ENCODE measurements around the gene NELFCD. TPM values are rescaled to one million over a fixed set of nuclear protein-coding genes. Genes with fewer than 3 reads are reported as not detected.

NELFCD gene
- total RNA-seq, 1 experiment from 2014 or later, result 88.2 TPM

DNA sequence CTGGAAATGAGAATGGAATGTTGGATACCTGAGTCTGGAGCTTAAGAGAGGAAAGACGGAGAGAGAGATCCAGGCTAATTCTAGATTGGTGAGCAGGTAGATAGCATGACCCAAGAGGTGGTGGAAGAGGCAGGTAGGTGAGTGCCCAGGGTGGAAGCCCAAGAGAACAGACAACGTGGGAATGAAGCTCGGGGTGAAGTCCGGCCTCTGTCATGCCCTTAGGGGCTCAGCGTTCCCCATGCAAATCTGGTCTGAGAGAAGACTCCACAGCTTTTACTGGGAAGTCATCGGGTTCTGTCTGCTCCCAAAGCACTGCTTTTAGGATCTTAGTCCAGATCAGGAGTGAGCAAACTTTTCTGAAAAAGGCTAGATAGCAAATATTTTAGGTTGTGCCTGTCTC is 3.6 kb downstream of the NELFCD start:
- TSS peak; percentile 5 for BruUV-seq (replicated peaks)
- DNase-seq (ENCODE audit: low read depth, low spot score), result no peak
- no peak overlapping the region for H3K4me2 ChIP-seq (ENCODE audit: low read length)
- ChIA-PET CTCF (no interaction called here), POLR2A (no interaction called here), RAD21 (ENCODE audit: low non-redundant PET in 1 of 2, low total read pairs in 2 of 2, uncharacterized antibody in 2 of 2, unreplicated experiment in 2 of 2) (no interaction called here)
- no peak overlapping the region for H2AFZ ChIP-seq (ENCODE audit: low read depth, low read length, poor library complexity, severe bottlenecking)
- peaks cover 6 to 17% of the 10 kb centered on the region in 2 experiments for H3K4me1 ChIP-seq (ENCODE audit: control insufficient read depth in 1 of 2, insufficient read depth in 2 of 2, low read length in 2 of 2)
- peaks cover 28 to 37% of the 10 kb centered on the region in 2 experiments for H3K36me3 ChIP-seq (ENCODE audit: control insufficient read depth in 1 of 2, insufficient read depth in 2 of 2, low read length in 2 of 2)
- H3K4me3 ChIP-seq (replicated peaks in 1 of 2; ENCODE audit: low read depth in 1 of 2, low read length in 2 of 2), result no peak overlapping the region
- H3K9me3 ChIP-seq (ENCODE audit: control insufficient read depth in 1 of 2, insufficient read depth in 1 of 2, low read depth in 1 of 2, low read length in 2 of 2), result no peaks in the 10 kb centered on the region
- no peak overlapping the region for H3K9ac ChIP-seq (ENCODE audit: low read length)
- TF ChIP-seq POLR2A (IDR thresholded peaks at IDR 0.05; ENCODE audit: borderline replicate concordance, extremely low read depth, insufficient read depth, insufficient read length) (no peak), ZNF274 (IDR thresholded peaks at IDR 0.05; ENCODE audit: low read depth, low read length) (no peak), ELF1 (IDR thresholded peaks at IDR 0.05; ENCODE audit: borderline replicate concordance, low read depth) (no peak), ZFX (IDR thresholded peaks at IDR 0.05) (no peak), SRF (IDR thresholded peaks at IDR 0.05; ENCODE audit: low read depth) (no peak), RAD21 (IDR thresholded peaks at IDR 0.05; ENCODE audit: low read depth) (no peak), EZH2 (IDR thresholded peaks at IDR 0.05) (no peak), FOSL1 (IDR thresholded peaks at IDR 0.05; ENCODE audit: low read depth) (no peak), YY1 (IDR thresholded peaks at IDR 0.05; ENCODE audit: extremely low read depth, insufficient replicate concordance, low read depth, low read length) (no peak), SP1 (IDR thresholded peaks at IDR 0.05; ENCODE audit: low read depth) (no peak), CBX3 (IDR thresholded peaks at IDR 0.05; ENCODE audit: low read depth) (no peak), JUND (IDR thresholded peaks at IDR 0.05) (no peak), TCF7L2 (IDR thresholded peaks at IDR 0.05; ENCODE audit: borderline replicate concordance, extremely low read depth, insufficient read depth, insufficient read length) (no peak), CEBPB (IDR thresholded peaks at IDR 0.05; ENCODE audit: low read depth) (no peak), SIN3A (IDR thresholded peaks at IDR 0.05; ENCODE audit: low read depth) (no peak)
- TF ChIP-seq, protein P1, sequence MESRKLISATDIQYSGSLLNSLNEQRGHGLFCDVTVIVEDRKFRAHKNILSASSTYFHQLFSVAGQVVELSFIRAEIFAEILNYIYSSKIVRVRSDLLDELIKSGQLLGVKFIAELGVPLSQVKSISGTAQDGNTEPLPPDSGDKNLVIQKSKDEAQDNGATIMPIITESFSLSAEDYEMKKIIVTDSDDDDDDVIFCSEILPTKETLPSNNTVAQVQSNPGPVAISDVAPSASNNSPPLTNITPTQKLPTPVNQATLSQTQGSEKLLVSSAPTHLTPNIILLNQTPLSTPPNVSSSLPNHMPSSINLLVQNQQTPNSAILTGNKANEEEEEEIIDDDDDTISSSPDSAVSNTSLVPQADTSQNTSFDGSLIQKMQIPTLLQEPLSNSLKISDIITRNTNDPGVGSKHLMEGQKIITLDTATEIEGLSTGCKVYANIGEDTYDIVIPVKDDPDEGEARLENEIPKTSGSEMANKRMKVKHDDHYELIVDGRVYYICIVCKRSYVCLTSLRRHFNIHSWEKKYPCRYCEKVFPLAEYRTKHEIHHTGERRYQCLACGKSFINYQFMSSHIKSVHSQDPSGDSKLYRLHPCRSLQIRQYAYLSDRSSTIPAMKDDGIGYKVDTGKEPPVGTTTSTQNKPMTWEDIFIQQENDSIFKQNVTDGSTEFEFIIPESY (IDR thresholded peaks at IDR 0.05; ENCODE audit: extremely low read depth, insufficient replicate concordance, low read length), result no peak
- TF ChIP-seq, protein P2, sequence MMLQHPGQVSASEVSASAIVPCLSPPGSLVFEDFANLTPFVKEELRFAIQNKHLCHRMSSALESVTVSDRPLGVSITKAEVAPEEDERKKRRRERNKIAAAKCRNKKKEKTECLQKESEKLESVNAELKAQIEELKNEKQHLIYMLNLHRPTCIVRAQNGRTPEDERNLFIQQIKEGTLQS (IDR thresholded peaks at IDR 0.05), result no peak
- TF ChIP-seq, protein P3, sequence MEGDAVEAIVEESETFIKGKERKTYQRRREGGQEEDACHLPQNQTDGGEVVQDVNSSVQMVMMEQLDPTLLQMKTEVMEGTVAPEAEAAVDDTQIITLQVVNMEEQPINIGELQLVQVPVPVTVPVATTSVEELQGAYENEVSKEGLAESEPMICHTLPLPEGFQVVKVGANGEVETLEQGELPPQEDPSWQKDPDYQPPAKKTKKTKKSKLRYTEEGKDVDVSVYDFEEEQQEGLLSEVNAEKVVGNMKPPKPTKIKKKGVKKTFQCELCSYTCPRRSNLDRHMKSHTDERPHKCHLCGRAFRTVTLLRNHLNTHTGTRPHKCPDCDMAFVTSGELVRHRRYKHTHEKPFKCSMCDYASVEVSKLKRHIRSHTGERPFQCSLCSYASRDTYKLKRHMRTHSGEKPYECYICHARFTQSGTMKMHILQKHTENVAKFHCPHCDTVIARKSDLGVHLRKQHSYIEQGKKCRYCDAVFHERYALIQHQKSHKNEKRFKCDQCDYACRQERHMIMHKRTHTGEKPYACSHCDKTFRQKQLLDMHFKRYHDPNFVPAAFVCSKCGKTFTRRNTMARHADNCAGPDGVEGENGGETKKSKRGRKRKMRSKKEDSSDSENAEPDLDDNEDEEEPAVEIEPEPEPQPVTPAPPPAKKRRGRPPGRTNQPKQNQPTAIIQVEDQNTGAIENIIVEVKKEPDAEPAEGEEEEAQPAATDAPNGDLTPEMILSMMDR (IDR thresholded peaks at IDR 0.05 in 2 of 3, conservative IDR thresholded peaks at IDR 0.05 in 1 of 3; ENCODE audit: borderline replicate concordance in 1 of 3, insufficient read depth in 1 of 3, low read depth in 2 of 3, low read length in 2 of 3), result no peak
- H3K27me3 ChIP-seq (ENCODE audit: insufficient read depth, low read length), result no peaks in the 10 kb centered on the region
- ATAC-seq, result no peak
- H3K79me2 ChIP-seq (ENCODE audit: insufficient read depth, low read length), result peaks cover 76% of the 10 kb centered on the region
- no peaks in the 10 kb centered on the region for H3K9me2 ChIP-seq (ENCODE audit: insufficient read depth)
- H3K27ac ChIP-seq (ENCODE audit: low read depth, low read length), result no peak overlapping the region
- no peaks in the 10 kb centered on the region for H4K20me1 ChIP-seq (ENCODE audit: insufficient read depth)
- intact Hi-C loops (cut with micrococcal nuclease), result loop anchor here (5.0 to 10.0 kb wide), 2 partner anchors 48 to 80 kb away; partner anchors contain the start of gene ATP5F1E
